ENCODE measurements around the gene ATP9A. TPM values are rescaled to one million over a fixed set of nuclear protein-coding genes. Genes with fewer than 3 reads are reported as not detected.

ATP9A gene
- total and polyA plus RNA-seq, 10 of the 15 experiments (the other 5 are each of a cell fraction or from before 2014, with no cell fraction given), result 0.03 to 0.81 (median 0.14) TPM

DNA sequence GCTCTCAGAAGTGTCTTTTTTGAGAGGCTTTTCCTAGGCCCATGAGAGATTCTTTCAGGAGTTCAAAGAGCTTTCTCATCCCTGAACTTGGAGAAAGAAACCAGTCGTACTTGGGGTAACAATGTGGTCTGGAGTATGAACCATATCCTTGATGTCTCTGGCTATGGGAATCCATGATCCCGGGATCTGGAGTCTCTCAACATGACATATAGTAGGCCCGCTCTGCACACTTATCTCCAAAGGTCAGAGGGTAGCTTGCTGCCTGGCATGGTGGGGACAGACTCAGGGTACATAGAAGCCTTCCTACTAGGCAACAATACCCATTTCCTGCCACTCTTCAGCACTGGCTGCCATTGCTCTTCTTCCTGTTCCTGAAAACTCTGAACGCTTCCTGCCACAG lies 183.5 kb downstream of the ATP9A start (continued):
- TF ChIP-seq NR2C2 (IDR thresholded peaks at IDR 0.05; ENCODE audit: borderline replicate concordance, control insufficient read depth, insufficient read length, low read depth) (no peak), HCFC1 (IDR thresholded peaks at IDR 0.05; ENCODE audit: low read length) (no peak), SMAD5 (IDR thresholded peaks at IDR 0.05; ENCODE audit: low read depth) (no peak), MTA2 (IDR thresholded peaks at IDR 0.05; ENCODE audit: low read depth) (no peak), ZNF274 (IDR thresholded peaks at IDR 0.05; ENCODE audit: insufficient read depth, insufficient read length) (no peak), BMI1 (IDR thresholded peaks at IDR 0.05; ENCODE audit: borderline replicate concordance) (no peak), TCF3 (IDR thresholded peaks at IDR 0.05; ENCODE audit: borderline replicate concordance, insufficient read depth, low read depth, low read length) (no peak), CHD4 (IDR thresholded peaks at IDR 0.05) (no peak), TBL1XR1 (IDR thresholded peaks at IDR 0.05; ENCODE audit: low read depth, low read length) (no peak), SIX5 (IDR thresholded peaks at IDR 0.05; ENCODE audit: low read depth, low read length, severe bottlenecking) (no peak)
- TF ChIP-seq, protein P1, sequence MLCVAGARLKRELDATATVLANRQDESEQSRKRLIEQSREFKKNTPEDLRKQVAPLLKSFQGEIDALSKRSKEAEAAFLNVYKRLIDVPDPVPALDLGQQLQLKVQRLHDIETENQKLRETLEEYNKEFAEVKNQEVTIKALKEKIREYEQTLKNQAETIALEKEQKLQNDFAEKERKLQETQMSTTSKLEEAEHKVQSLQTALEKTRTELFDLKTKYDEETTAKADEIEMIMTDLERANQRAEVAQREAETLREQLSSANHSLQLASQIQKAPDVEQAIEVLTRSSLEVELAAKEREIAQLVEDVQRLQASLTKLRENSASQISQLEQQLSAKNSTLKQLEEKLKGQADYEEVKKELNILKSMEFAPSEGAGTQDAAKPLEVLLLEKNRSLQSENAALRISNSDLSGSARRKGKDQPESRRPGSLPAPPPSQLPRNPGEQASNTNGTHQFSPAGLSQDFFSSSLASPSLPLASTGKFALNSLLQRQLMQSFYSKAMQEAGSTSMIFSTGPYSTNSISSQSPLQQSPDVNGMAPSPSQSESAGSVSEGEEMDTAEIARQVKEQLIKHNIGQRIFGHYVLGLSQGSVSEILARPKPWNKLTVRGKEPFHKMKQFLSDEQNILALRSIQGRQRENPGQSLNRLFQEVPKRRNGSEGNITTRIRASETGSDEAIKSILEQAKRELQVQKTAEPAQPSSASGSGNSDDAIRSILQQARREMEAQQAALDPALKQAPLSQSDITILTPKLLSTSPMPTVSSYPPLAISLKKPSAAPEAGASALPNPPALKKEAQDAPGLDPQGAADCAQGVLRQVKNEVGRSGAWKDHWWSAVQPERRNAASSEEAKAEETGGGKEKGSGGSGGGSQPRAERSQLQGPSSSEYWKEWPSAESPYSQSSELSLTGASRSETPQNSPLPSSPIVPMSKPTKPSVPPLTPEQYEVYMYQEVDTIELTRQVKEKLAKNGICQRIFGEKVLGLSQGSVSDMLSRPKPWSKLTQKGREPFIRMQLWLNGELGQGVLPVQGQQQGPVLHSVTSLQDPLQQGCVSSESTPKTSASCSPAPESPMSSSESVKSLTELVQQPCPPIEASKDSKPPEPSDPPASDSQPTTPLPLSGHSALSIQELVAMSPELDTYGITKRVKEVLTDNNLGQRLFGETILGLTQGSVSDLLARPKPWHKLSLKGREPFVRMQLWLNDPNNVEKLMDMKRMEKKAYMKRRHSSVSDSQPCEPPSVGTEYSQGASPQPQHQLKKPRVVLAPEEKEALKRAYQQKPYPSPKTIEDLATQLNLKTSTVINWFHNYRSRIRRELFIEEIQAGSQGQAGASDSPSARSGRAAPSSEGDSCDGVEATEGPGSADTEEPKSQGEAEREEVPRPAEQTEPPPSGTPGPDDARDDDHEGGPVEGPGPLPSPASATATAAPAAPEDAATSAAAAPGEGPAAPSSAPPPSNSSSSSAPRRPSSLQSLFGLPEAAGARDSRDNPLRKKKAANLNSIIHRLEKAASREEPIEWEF (IDR thresholded peaks at IDR 0.05; ENCODE audit: insufficient replicate concordance, low read depth, low read length), result no peak

All from GM12878 (cell line).